GM10248 (cell line): ENCODE data around the gene C5.

Source experiments
- CTCF ChIA-PET: fragments of 300-600 bp; sonication (Branson Sonifier 250); formaldehyde crosslinking; extraction: SDS; loops from one replicate; lab custom pipeline; 2021; ENCODE audit warnings: antibody characterized with exemption; lab: Yijun Ruan, JAX
- POLR2A ChIA-PET: fragments of 350-650 bp; sonication (Branson Sonifier 250); formaldehyde crosslinking; extraction: SDS; loops from one replicate; lab custom pipeline; 2020; ENCODE audit warnings: antibody characterized with exemption; lab: Yijun Ruan, JAX
- DNase-seq: peaks from one replicate; pipeline ENCODE4 v3.0.0; 2012; ENCODE audit errors: extremely low spot score
- TF ChIP-seq, protein P1 (sequence below): IDR thresholded peaks from 2 replicates; pipeline ENCODE4 v1.5.1; 2012; ENCODE audit warnings: mild to moderate bottlenecking, low read depth; ENCODE audit errors: extremely low read depth, missing control alignments, control extremely low read depth

Gene C5

DNA sequence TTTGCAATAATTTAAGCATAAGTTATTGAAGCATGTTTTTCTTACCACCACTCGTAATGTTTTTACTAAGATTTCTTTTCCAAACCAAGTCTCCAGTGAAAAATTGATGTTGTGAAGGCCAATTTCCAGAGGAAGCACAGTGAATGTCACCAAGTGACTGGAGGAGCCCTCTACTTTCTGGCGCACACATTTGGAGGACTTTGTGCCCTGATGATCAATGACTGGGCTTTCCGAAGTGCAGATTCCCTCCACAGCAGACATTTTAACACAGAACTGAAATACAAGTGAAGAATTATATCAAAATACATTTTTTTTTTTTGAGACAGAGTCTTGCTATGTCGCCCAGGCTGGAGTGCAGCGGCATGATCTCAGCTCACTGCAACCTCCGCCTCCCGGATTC is 52.6 kb downstream of the C5 start:
- no peak for DNase-seq
- ChIA-PET POLR2A (no interaction called here), CTCF (interaction anchor here (1.3 to 2.0 kb wide), 3 partner anchors 10 to 16 kb away, joined by 3 to 7 read pairs (median 6); no protein-coding TSS in a partner anchor)
- TF ChIP-seq, protein P1, sequence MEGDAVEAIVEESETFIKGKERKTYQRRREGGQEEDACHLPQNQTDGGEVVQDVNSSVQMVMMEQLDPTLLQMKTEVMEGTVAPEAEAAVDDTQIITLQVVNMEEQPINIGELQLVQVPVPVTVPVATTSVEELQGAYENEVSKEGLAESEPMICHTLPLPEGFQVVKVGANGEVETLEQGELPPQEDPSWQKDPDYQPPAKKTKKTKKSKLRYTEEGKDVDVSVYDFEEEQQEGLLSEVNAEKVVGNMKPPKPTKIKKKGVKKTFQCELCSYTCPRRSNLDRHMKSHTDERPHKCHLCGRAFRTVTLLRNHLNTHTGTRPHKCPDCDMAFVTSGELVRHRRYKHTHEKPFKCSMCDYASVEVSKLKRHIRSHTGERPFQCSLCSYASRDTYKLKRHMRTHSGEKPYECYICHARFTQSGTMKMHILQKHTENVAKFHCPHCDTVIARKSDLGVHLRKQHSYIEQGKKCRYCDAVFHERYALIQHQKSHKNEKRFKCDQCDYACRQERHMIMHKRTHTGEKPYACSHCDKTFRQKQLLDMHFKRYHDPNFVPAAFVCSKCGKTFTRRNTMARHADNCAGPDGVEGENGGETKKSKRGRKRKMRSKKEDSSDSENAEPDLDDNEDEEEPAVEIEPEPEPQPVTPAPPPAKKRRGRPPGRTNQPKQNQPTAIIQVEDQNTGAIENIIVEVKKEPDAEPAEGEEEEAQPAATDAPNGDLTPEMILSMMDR, result no peak

DNA sequence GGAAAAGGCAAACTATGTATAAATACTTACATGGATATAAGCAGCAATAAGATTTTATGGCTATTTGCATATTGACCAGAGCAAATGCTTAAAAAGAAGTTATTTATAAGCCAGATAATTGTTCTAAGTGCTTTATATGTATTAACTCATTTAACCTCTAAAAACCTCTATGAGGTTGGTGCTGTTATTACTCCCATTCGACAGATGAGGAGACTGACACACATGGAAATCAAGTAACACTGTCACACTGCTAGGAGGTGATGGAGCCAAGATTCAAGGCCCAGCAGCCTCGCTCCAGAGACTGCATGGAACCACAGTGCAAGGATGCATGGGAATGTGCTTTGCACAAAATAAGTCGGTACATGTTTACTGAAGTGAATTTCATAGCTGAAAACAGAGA is 53.7 kb downstream of the C5 start:
- TF ChIP-seq, protein P1, result no peak
- POLR2A ChIA-PET, result no interaction called here
- DNase-seq, result no peak
- CTCF ChIA-PET, result no interaction called here

DNA sequence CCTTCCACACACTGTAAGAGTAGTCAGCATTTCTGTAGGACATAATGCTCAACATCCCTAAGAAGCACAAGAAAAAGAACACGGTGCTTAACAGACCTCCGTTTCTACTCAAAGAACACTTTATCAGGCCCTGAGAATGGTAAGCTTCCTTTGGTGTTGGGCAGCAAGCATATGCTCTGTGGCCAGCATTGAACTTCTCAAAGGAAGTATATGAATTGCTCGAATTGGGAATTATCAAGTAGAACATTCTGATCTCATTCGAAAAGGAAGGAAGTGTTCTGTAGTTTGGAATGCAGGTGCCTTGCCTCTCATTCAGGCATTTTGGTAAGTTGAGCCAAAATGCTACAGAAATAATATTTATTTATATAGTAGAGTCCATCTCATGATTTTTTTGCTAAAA is 61.0 kb downstream of the C5 start:
- TF ChIP-seq, protein P1, result no peak
- ChIA-PET POLR2A (no interaction called here), CTCF (interaction anchor here (1.4 to 2.4 kb wide), 2 partner anchors 12 to 71 kb away, joined by 3 to 6 read pairs; no protein-coding TSS in a partner anchor)
- DNase-seq, result no peak

DNA sequence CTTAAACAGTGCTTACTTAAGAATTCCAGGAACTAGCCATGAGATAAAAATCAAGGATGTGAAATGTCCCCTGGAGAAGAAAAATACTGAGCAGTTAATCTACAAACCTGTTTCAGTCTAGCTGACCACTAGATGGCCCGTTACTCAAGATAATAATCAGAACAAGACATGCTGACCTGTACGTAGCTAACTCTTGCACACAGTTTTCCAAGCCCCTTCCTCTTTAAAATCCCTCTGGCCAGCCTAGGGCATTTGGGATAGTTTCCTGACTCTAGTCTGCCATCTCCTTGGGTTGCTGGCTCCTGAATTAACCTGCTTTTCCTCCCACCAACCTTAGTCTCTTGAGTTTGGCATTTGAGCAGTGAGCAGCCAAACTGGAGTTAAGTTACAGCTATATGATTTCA is 64.3 kb downstream of the C5 start:
- DNase-seq, result peak; percentile 48
- TF ChIP-seq, protein P1, result peak; percentile 66
- ChIA-PET CTCF (interaction anchor here (0.7 to 4.0 kb wide), 23 partner anchors 9 to 414 kb away, joined by 3 to 37 read pairs (median 4); no protein-coding TSS in a partner anchor), POLR2A (no interaction called here)

DNA sequence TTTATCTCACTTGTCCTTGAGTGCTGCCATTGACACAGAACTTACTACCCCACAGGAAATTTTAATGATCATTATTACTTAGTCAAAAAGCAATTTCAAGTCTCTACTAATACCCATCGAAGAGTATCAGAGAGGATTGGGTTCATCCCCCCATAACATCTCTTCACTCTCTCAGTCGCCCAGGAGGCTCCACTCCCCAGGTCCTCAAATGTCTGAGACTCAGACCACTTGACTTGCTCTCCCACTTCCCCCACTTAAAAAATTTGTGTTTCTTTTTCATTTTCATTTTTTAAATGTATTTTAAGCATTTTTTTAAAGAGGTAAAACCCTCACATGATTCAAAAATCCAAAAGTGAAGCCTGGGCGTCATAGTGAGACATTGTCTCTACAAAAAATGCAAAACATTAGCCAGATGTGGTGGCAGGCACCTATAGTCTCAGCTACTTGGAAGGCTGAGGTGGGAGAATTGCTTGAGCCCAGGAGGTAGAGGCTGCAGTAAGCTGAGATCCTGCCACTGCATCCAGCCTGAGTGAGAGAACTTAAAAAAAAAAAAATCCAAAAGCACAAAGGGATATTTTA is 66.7 kb downstream of the C5 start:
- ChIA-PET POLR2A (interaction anchor here (0.7 kb wide), 1 partner anchor 92 kb away, joined by 3 read pairs; no protein-coding TSS in a partner anchor), CTCF (interaction anchor here (0.9 to 4.0 kb wide), 5 partner anchors 9 to 416 kb away, joined by 3 to 37 read pairs (median 6); no protein-coding TSS in a partner anchor)
- TF ChIP-seq, protein P1, result no peak
- peak; percentile 25 for DNase-seq

DNA sequence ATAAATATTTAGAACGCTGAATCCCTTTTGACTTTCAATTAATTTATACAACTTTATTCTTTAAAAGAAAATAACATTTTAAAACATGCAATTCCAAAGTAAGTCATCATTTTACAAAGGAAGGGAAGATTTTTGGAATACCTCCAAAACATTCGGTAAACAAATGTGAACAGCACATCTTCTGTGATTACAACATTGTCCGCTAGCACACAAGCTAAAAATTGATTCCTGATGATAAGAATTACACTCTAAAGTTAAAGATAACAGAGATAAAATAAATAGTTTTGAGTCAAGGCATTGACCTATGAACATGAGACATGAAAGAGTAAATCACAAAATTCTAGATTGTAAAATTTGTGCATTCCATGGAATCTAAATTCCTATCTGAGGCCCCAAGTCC is 67.2 kb downstream of the C5 start:
- no peak for DNase-seq
- POLR2A ChIA-PET, result no interaction called here
- TF ChIP-seq, protein P1, result no peak
- CTCF ChIA-PET, result interaction anchor here (0.9 to 4.0 kb wide), 9 partner anchors 9 to 415 kb away, joined by 3 to 37 read pairs (median 8); no protein-coding TSS in a partner anchor
